Tibial nerve (tissue), 4 donors: ENCODE results near the gene NUAK2.

Source experiments
- EP300 ChIP-seq, 2 donors: sonication (generic); formaldehyde crosslinking; IDR thresholded peaks; one replicate each; pipeline ENCODE4 v1.6.1; 2017; ENCODE audit warnings: antibody characterized with exemption in 2 of 2, mild to moderate bottlenecking in 1 of 2
- POLR2A ChIP-seq, 2 donors: fragments of 450-650 bp; IDR thresholded peaks; one replicate each; pipeline ENCODE4 v1.6.1; 2017; ENCODE audit warnings: antibody characterized with exemption in 2 of 2, mild to moderate bottlenecking in 2 of 2, moderate library complexity in 2 of 2
- TF ChIP-seq, protein P1 (sequence below), 5 experiments: fragments of 200-600 bp in 3 of 5; fragments of 450-650 bp in 2 of 5; sonication (generic) in 3 of 5; IDR thresholded peaks; one replicate each; pipeline ENCODE4 v1.5.1; 2016 to 2019; ENCODE audit warnings: antibody characterized with exemption in 5 of 5, mild to moderate bottlenecking in 3 of 5, moderate library complexity in 2 of 5

DNA sequence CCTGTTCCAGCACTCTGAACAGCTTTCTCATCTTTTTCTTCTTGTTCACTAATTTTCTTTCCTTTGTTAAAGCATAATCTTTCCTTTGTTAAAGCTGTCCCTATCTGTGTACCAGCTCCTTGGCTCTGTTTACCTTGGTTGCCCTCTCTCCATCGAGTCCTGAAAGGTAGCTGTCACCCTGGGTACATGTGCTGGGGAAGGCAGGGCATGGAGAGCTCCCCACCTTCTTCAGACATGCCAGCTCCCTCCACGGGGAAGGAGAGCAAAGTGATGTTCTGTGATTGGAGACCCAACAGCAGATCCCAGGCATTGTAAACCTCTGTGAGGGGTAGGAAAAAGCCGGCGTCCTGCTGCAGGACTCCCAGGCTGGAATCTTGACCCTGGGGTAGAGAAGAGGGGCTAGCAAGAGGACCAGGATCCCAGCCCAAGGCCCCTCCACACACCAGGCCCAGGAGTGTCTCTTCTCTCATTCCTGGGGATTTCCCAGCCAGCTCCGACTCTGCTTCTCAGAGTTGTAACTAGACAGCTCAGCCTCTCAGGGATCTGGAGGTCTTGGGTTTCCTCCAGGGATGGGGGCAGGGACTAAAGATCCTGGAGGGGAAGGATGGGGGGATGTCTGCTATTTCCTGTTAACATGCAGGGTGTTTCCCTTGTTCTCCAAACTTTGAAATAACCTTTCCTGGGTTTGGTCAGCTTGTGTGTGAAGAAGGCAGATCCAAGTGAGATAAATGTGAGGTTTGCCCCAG, 59.4 kb downstream of the NUAK2 start:
- TF ChIP-seq POLR2A (IDR thresholded peaks at IDR 0.05) = no peak
- TF ChIP-seq EP300 (IDR thresholded peaks at IDR 0.05) = no peak
- TF ChIP-seq, protein P1, sequence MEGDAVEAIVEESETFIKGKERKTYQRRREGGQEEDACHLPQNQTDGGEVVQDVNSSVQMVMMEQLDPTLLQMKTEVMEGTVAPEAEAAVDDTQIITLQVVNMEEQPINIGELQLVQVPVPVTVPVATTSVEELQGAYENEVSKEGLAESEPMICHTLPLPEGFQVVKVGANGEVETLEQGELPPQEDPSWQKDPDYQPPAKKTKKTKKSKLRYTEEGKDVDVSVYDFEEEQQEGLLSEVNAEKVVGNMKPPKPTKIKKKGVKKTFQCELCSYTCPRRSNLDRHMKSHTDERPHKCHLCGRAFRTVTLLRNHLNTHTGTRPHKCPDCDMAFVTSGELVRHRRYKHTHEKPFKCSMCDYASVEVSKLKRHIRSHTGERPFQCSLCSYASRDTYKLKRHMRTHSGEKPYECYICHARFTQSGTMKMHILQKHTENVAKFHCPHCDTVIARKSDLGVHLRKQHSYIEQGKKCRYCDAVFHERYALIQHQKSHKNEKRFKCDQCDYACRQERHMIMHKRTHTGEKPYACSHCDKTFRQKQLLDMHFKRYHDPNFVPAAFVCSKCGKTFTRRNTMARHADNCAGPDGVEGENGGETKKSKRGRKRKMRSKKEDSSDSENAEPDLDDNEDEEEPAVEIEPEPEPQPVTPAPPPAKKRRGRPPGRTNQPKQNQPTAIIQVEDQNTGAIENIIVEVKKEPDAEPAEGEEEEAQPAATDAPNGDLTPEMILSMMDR (IDR thresholded peaks at IDR 0.05) = no peak
